Spleen (tissue), 11 donors: Measurements from ENCODE around the gene IMMP2L. TPM values are rescaled to one million over a fixed set of nuclear protein-coding genes. Genes with fewer than 3 reads are reported as not detected.

ENCODE experiments used
- DNase-seq: peaks from one replicate; pipeline ENCODE4 v3.0.0-alpha.2; 2020
- H3K27ac ChIP-seq, 8 donors: fragments of 200-600 bp; sonication (generic) in 7 of 8; 1 replicate in 4 of 8; 2 replicates in 4 of 8; pipeline versions ENCODE4 v1.5.0 to v1.8.0; 2016 to 2021; ENCODE audit warnings: inconsistent platforms in 4 of 8, mild to moderate bottlenecking in 4 of 8, moderate library complexity in 1 of 8
- H3K27me3 ChIP-seq, 7 donors: fragments of 200-600 bp; sonication (generic) in 6 of 7; replicated peaks in 1 of 7; 1 replicate in 4 of 7; 2 replicates in 3 of 7; pipeline versions ENCODE4 v1.5.0 to v1.8.0; 2016 to 2021; ENCODE audit warnings: inconsistent platforms in 3 of 7, mild to moderate bottlenecking in 1 of 7
- H3K36me3 ChIP-seq, 6 donors: fragments of 200-600 bp; sonication (generic) in 5 of 6; 1 replicate in 4 of 6; 2 replicates in 2 of 6; pipeline versions ENCODE4 v1.5.0 to v1.8.0; 2016 to 2021; ENCODE audit warnings: inconsistent platforms in 2 of 6
- H3K4me1 ChIP-seq, 6 donors: fragments of 200-600 bp; sonication (generic) in 5 of 6; 1 replicate in 3 of 6; 2 replicates in 3 of 6; pipeline versions ENCODE4 v1.5.0 to v1.8.0; 2016 to 2021; ENCODE audit warnings: inconsistent platforms in 3 of 6
- H3K4me3 ChIP-seq, 8 donors: fragments of 200-600 bp; sonication (generic) in 7 of 8; 1 replicate in 4 of 8; 2 replicates in 4 of 8; pipeline versions ENCODE4 v1.5.0 to v1.8.0; 2016 to 2021; ENCODE audit warnings: inconsistent platforms in 4 of 8, mild to moderate bottlenecking in 4 of 8, moderate library complexity in 2 of 8
- H3K9me3 ChIP-seq, 8 donors: fragments of 200-600 bp; sonication (generic) in 7 of 8; 1 replicate in 4 of 8; 2 replicates in 4 of 8; pipeline versions ENCODE4 v1.5.0 to v1.8.0; 2016 to 2021; ENCODE audit warnings: inconsistent platforms in 4 of 8
- CTCF ChIP-seq, 11 experiments: fragments of 200-600 bp in 7 of 11; fragments of 450-650 bp in 4 of 11; sonication (generic) in 4 of 11; IDR thresholded peaks in 8 of 11; conservative IDR thresholded peaks in 3 of 11; 1 replicate in 7 of 11; 2 replicates in 4 of 11; pipeline versions ENCODE4 v1.4.0 to v1.8.0; 2016 to 2021; ENCODE audit warnings: antibody characterized with exemption in 11 of 11, inconsistent platforms in 4 of 11, mild to moderate bottlenecking in 1 of 11
- POLR2A ChIP-seq, 3 donors: fragments of 450-650 bp; IDR thresholded peaks; one replicate each; pipeline ENCODE4 v1.5.1; 2017; ENCODE audit warnings: antibody characterized with exemption in 3 of 3, mild to moderate bottlenecking in 1 of 3
- POLR2AphosphoS5 ChIP-seq, 3 donors: sonication (generic); formaldehyde crosslinking; IDR thresholded peaks; one replicate each; pipeline ENCODE4 v1.5.1; 2017; ENCODE audit warnings: antibody characterized with exemption in 3 of 3
- WGBS, 5 donors: extraction: QIAGEN DNeasy Blood & Tissue Kit in 3 of 5; methylation state at CpG; one replicate each; pipeline versions ENCODE4 v1.1.5 to v1.1.7; 2013 to 2018; 5-methylcytosine and 5-hydroxymethylcytosine counted together
- intact Hi-C: fragments of 100-400 bp; cut with DNase I; formaldehyde crosslinking; loops from one replicate; pipeline ENCODE4 v1.15.0; 2023; ENCODE audit warnings: low total_unique reads
- polyA plus RNA-seq, 3 donors: library from polyadenylated mRNA; stranded (reverse); fragments of 200-250 nt; gene quantifications; one replicate each; pipeline ENCODE4 v1.2.1, GENCODE V29; 2013
- total RNA-seq, 7 donors: library from RNA; depleted of rRNA in 3 of 7; stranded (reverse); fragments of >200 nt in 3 of 7; fragmentation: NEBNext Ultra II Directional in 4 of 7; extraction: Animal tissue kit (Norgen Biotek cat#: 25700) in 4 of 7; gene quantifications; one replicate each; pipeline versions ENCODE4 v1.1.0 to v1.2.1, GENCODE V29; 2016 to 2021
- donor health status: healthy with polysubstance abuse.
- donor health status: DM: no; HTN: no; CAD: no; lungs with moderate emphysema.
- donor health status: DM: no; HTN: no; CAD: no.
- donor health status: Bipolar disorder and iron deficiency.
- donor health status: healthy.
- donor health status: DM: no; HTN: no; CAD: no.
- donor health status: DM: yes; HTN: yes; CAD: no.

IMMP2L gene
- total and polyA plus RNA-seq, 10 donors = 6.5 to 32.7 (median 9.8) TPM

GRCh38 chr7:110779339-110779738 lies 783.0 kb downstream of the IMMP2L start:
- 79 to 96% (median 84%) methylated on average over 3 of the region's 3 CpGs for WGBS, 5 donors
- Histone ChIP-seq H3K27ac (no peak overlapping the region), H3K27me3 (no peaks in the 10 kb centered on the region), H3K36me3 (no peaks in the 10 kb centered on the region), H3K9me3 (no peaks in the 10 kb centered on the region), H3K4me1 (no peaks in the 10 kb centered on the region), H3K4me3 (no peak overlapping the region)
- TF ChIP-seq POLR2A (IDR thresholded peaks at IDR 0.05) (no peak), POLR2AphosphoS5 (IDR thresholded peaks at IDR 0.05) (no peak), CTCF (IDR thresholded peaks at IDR 0.05 in 8 of 11, conservative IDR thresholded peaks at IDR 0.05 in 3 of 11) (no peak)
- intact Hi-C loops = no loop called here
- no peak for DNase-seq

GRCh38 chr7:110775046-110775445 lies 787.2 kb downstream of the IMMP2L start:
- Histone ChIP-seq H3K36me3 (no peaks in the 10 kb centered on the region), H3K4me3 (no peak overlapping the region), H3K27ac (no peak overlapping the region), H3K27me3 (no peaks in the 10 kb centered on the region), H3K4me1 (no peaks in the 10 kb centered on the region), H3K9me3 (no peaks in the 10 kb centered on the region)
- DNase-seq = no peak
- TF ChIP-seq POLR2AphosphoS5 (IDR thresholded peaks at IDR 0.05) = no peak
- no peak for TF ChIP-seq CTCF (IDR thresholded peaks at IDR 0.05 in 8 of 11, conservative IDR thresholded peaks at IDR 0.05 in 3 of 11)
- no peak for TF ChIP-seq POLR2A (IDR thresholded peaks at IDR 0.05)
- WGBS, 5 donors = 83 to 94% (median 88%) methylated on average over 2 of the region's 2 CpGs
- intact Hi-C loops = no loop called here

GRCh38 chr7:110774071-110774470 lies 788.2 kb downstream of the IMMP2L start:
- intact Hi-C loops = no loop called here
- no peaks in the 10 kb centered on the region for H3K4me1 ChIP-seq
- H3K27me3 ChIP-seq = no peaks in the 10 kb centered on the region
- no peak overlapping the region for H3K4me3 ChIP-seq
- TF ChIP-seq POLR2A (IDR thresholded peaks at IDR 0.05) (no peak), CTCF (IDR thresholded peaks at IDR 0.05 in 8 of 11, conservative IDR thresholded peaks at IDR 0.05 in 3 of 11) (no peak), POLR2AphosphoS5 (IDR thresholded peaks at IDR 0.05) (no peak)
- H3K36me3 ChIP-seq = no peaks in the 10 kb centered on the region
- 84 to 98% (median 92%) methylated on average over 1 of the region's 1 CpG for WGBS, 5 donors
- no peaks in the 10 kb centered on the region for H3K9me3 ChIP-seq
- no peak overlapping the region for H3K27ac ChIP-seq
- no peak for DNase-seq

GRCh38 chr7:110772615-110773014 lies 789.7 kb downstream of the IMMP2L start:
- H3K27me3 ChIP-seq = no peaks in the 10 kb centered on the region
- no peak overlapping the region for H3K4me3 ChIP-seq
- H3K36me3 ChIP-seq = no peaks in the 10 kb centered on the region
- no peak for DNase-seq
- H3K9me3 ChIP-seq = no peaks in the 10 kb centered on the region
- no peak for TF ChIP-seq CTCF (IDR thresholded peaks at IDR 0.05 in 8 of 11, conservative IDR thresholded peaks at IDR 0.05 in 3 of 11)
- TF ChIP-seq POLR2AphosphoS5 (IDR thresholded peaks at IDR 0.05) = no peak
- no peak for TF ChIP-seq POLR2A (IDR thresholded peaks at IDR 0.05)
- no peaks in the 10 kb centered on the region for H3K4me1 ChIP-seq
- H3K27ac ChIP-seq = no peak overlapping the region
- intact Hi-C loops = no loop called here
- 95 to 98% (median 96%) methylated on average over 3 of the region's 3 CpGs for WGBS, 5 donors
